ENCODE results near the gene GULP1. TPM values are rescaled to one million over a fixed set of nuclear protein-coding genes. Genes with fewer than 3 reads are reported as not detected.

The GULP1 gene
- total RNA-seq, 1 experiment from 2014 or later = 140 TPM

DNA sequence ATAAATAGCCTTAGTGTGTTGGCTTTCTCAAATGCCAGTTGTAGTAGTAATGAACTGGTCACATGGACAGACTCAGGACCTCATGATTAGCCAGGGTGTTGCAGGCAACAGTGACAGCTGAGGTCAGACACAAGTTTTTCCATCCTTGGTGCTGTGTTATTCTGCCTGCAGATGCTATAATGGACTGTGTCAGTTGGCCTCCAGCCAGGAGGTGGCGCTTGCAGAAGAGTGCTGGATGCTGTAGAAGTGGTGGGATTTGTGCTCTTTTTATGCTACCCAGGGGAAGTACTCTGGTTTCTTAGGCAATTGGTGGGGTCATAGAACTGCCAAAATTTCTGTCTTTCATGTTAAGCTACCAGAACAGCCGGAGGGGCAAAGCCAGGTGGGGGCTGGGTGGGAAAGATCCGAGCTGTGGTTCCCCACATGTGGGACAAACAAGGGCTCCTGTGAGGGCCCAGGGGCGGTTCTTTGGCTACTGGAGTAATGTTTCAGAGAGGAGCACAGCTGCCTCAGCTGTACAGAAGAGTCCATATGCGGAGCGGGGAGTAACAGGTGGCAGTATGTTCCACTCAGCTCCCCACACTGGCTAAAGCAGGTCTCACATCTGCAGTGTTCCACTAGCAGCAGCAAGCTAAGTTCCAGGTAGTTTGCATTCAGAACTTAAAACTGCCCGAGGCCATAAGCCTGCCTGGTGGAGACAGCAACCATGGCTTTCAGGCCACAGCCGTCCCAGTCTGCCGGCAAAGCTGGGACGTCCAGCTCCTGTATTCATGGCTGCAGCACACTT lies 104.4 kb downstream of the GULP1 start:
- H3K14ac ChIP-seq (ENCODE audit: insufficient read depth, low read length) = no peak overlapping the region
- H4K91ac ChIP-seq (ENCODE audit: insufficient read length, low read depth, low read length) = no peak overlapping the region
- H3K4me1 ChIP-seq (ENCODE audit: insufficient read depth, low read length) = peaks cover 3% of the 10 kb centered on the region; the same call in 1 of the 2 replicates
- H3K9me3 ChIP-seq (ENCODE audit: control insufficient read depth, low read depth, low read length) = no peaks in the 10 kb centered on the region
- H2BK15ac ChIP-seq (ENCODE audit: low read depth, low read length) = no peak overlapping the region
- no peak overlapping the region for H2BK120ac ChIP-seq (ENCODE audit: low read depth, low read length, poor library complexity, severe bottlenecking)
- peaks cover 3% of the 10 kb centered on the region for H3K79me1 ChIP-seq (ENCODE audit: insufficient read depth, low read depth, low read length, poor library complexity, severe bottlenecking)
- Mint-ChIP-seq H3K4me3 (no peak overlapping the region), H3K4me1 (peaks cover 54 to 60% of the 10 kb centered on the region in 2 experiments), H3K36me3 (ENCODE audit: insufficient read depth in 1 of 3, low read depth in 3 of 3) (peaks cover 12 to 27% (median 21%) of the 10 kb centered on the region in 3 experiments), H3K27ac (peak overlapping the region in 2 of 3 experiments; percentile 38 to 73; a peak in 2 of 7 replicates), H3K27me3 (ENCODE audit: low read depth) (no peaks in the 10 kb centered on the region), H3K9me3 (peaks cover 7 to 9% of the 10 kb centered on the region in 2 experiments; a peak in 4 of 5 replicates)
- no peak overlapping the region for H2BK12ac ChIP-seq (ENCODE audit: insufficient read length, low read depth, low read length)
- H3K4me2 ChIP-seq (ENCODE audit: insufficient read depth, insufficient read length, low read length) = no peak overlapping the region
- no peak overlapping the region for H3K56ac ChIP-seq (ENCODE audit: insufficient read length, low read depth, low read length)
- WGBS (ENCODE audit: extremely low coverage, insufficient read length, low lambda C conversion rate) = no CpG with 5 or more reads among the region's 10 CpGs
- peaks cover 17% of the 10 kb centered on the region for H3K79me2 ChIP-seq (ENCODE audit: insufficient read depth, low read length)
- no peak overlapping the region for H4K5ac ChIP-seq (ENCODE audit: insufficient read length, low read depth, low read length)
- no peak overlapping the region for H3T11ph ChIP-seq (ENCODE audit: low read length)
- H2AFZ ChIP-seq (ENCODE audit: low read length) = no peak overlapping the region
- H3K18ac ChIP-seq (ENCODE audit: insufficient read length, low read depth, low read length) = no peak overlapping the region
- no peak overlapping the region for H3K9ac ChIP-seq (ENCODE audit: extremely low read depth, insufficient read length, low read length)
- H3K4ac ChIP-seq (ENCODE audit: low read depth, low read length) = no peak overlapping the region
- no peak overlapping the region for H2BK5ac ChIP-seq (ENCODE audit: insufficient read length, low read length)
- H3K27ac ChIP-seq (ENCODE audit: insufficient read length, low read depth, low read length) = no peak overlapping the region
- H3K23ac ChIP-seq (ENCODE audit: insufficient read length, low read depth, low read length) = no peak overlapping the region
- no peaks in the 10 kb centered on the region for H4K20me1 ChIP-seq (ENCODE audit: control insufficient read depth, insufficient read depth, insufficient read length)
- H3K27me3 ChIP-seq (ENCODE audit: insufficient read depth, low read length) = no peaks in the 10 kb centered on the region
- H3K23me2 ChIP-seq (ENCODE audit: insufficient read length, low read depth, low read length, poor library complexity, severe bottlenecking) = no peaks in the 10 kb centered on the region
- no peak overlapping the region for H2AK5ac ChIP-seq (ENCODE audit: insufficient read length, low read length)
- no peak overlapping the region for H4K8ac ChIP-seq (replicated peaks; ENCODE audit: insufficient read length, low read depth, low read length)
- H2BK20ac ChIP-seq (ENCODE audit: low read depth, low read length, poor library complexity, severe bottlenecking) = no peak overlapping the region
- DNase-seq = no peak
- TF ChIP-seq, protein P1, sequence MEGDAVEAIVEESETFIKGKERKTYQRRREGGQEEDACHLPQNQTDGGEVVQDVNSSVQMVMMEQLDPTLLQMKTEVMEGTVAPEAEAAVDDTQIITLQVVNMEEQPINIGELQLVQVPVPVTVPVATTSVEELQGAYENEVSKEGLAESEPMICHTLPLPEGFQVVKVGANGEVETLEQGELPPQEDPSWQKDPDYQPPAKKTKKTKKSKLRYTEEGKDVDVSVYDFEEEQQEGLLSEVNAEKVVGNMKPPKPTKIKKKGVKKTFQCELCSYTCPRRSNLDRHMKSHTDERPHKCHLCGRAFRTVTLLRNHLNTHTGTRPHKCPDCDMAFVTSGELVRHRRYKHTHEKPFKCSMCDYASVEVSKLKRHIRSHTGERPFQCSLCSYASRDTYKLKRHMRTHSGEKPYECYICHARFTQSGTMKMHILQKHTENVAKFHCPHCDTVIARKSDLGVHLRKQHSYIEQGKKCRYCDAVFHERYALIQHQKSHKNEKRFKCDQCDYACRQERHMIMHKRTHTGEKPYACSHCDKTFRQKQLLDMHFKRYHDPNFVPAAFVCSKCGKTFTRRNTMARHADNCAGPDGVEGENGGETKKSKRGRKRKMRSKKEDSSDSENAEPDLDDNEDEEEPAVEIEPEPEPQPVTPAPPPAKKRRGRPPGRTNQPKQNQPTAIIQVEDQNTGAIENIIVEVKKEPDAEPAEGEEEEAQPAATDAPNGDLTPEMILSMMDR (conservative IDR thresholded peaks at IDR 0.05) = peak; percentile 64
